IPS DF 4.7 (cell line): ENCODE data around the gene RFNG.

Source experiments
- DNase-seq: peaks from one replicate; pipeline ENCODE4 v3.0.0-alpha.2; 2013; ENCODE audit warnings: low spot score; ENCODE audit errors: extremely low read depth

RFNG gene

GRCh38 chr17:82058230-82058854, 6.7 kb upstream of the RFNG start:
- no peak for DNase-seq

- no peak for DNase-seq
Measured at GRCh38 chr17:82056729-82057621, 5.4 kb upstream of the RFNG start.

- DNase-seq = no peak
Measured at GRCh38 chr17:82055965-82056728, 4.5 kb upstream of the RFNG start.

GRCh38 chr17:82055023-82055964, 3.7 kb upstream of the RFNG start:
- no peak for DNase-seq

GRCh38 chr17:82054351-82055022, 2.9 kb upstream of the RFNG start:
- no peak for DNase-seq

GRCh38 chr17:82053556-82054263, 2.1 kb upstream of the RFNG start:
- no peak for DNase-seq

GRCh38 chr17:82053130-82053529, 1.5 kb upstream of the RFNG start:
- no peak for DNase-seq

GRCh38 chr17:82052638-82053059, 1.0 kb upstream of the RFNG start:
- DNase-seq = no peak

- no peak for DNase-seq
Measured at GRCh38 chr17:82050761-82051641, 610 bp downstream of the RFNG start.

GRCh38 chr17:82050152-82050760, 1.4 kb downstream of the RFNG start:
- DNase-seq = no peak

- no peak for DNase-seq
Measured at GRCh38 chr17:82049521-82049971, 2.1 kb downstream of the RFNG start.

GRCh38 chr17:82049106-82049505, 2.5 kb downstream of the RFNG start:
- no peak for DNase-seq

- DNase-seq = no peak
Measured at GRCh38 chr17:82048571-82048971, 3.0 kb downstream of the RFNG start.

GRCh38 chr17:82047914-82048570, 3.6 kb downstream of the RFNG start:
- no peak for DNase-seq

- no peak for DNase-seq
Measured at GRCh38 chr17:82047379-82047778, 4.2 kb downstream of the RFNG start.

GRCh38 chr17:82046903-82047302, 4.7 kb downstream of the RFNG start:
- DNase-seq = no peak

GRCh38 chr17:82045936-82046484, 5.6 kb downstream of the RFNG start:
- DNase-seq = no peak
